ENCODE data around the gene MMP15. TPM values are rescaled to one million over a fixed set of nuclear protein-coding genes. Genes with fewer than 3 reads are reported as not detected.

Gene MMP15
- total RNA-seq, 1 experiment from 2014 or later: 1.3 TPM

- TF ChIP-seq, protein P1, sequence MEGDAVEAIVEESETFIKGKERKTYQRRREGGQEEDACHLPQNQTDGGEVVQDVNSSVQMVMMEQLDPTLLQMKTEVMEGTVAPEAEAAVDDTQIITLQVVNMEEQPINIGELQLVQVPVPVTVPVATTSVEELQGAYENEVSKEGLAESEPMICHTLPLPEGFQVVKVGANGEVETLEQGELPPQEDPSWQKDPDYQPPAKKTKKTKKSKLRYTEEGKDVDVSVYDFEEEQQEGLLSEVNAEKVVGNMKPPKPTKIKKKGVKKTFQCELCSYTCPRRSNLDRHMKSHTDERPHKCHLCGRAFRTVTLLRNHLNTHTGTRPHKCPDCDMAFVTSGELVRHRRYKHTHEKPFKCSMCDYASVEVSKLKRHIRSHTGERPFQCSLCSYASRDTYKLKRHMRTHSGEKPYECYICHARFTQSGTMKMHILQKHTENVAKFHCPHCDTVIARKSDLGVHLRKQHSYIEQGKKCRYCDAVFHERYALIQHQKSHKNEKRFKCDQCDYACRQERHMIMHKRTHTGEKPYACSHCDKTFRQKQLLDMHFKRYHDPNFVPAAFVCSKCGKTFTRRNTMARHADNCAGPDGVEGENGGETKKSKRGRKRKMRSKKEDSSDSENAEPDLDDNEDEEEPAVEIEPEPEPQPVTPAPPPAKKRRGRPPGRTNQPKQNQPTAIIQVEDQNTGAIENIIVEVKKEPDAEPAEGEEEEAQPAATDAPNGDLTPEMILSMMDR (IDR thresholded peaks at IDR 0.05; ENCODE audit: unreplicated experiment): no peak
- Mint-ChIP-seq H3K27me3 (ENCODE audit: insufficient read depth, unreplicated experiment) (no peaks in the 10 kb centered on the region), H3K36me3 (ENCODE audit: insufficient read depth, unreplicated experiment) (peaks cover 37% of the 10 kb centered on the region), H3K4me3 (ENCODE audit: unreplicated experiment) (no peak overlapping the region), H3K9me3 (ENCODE audit: unreplicated experiment) (no peaks in the 10 kb centered on the region), H3K4me1 (ENCODE audit: insufficient read depth, unreplicated experiment) (peaks cover 19% of the 10 kb centered on the region), H3K27ac (ENCODE audit: low read depth, unreplicated experiment) (no peak overlapping the region)
- POLR2A ChIA-PET: no interaction called here
- no peak for DNase-seq (ENCODE audit: unreplicated experiment)
- CTCF ChIA-PET: interaction anchor here (7.0 kb wide), 1 partner anchor 96 kb away, joined by 88 read pairs; no protein-coding TSS in a partner anchor
- intact Hi-C loops (cut with micrococcal nuclease): no loop called here
- no TSS peak for BruUV-seq (replicated peaks)
Measured at GRCh38 chr16:57996406-57997175, 29.0 kb upstream of the MMP15 start.

- Mint-ChIP-seq H3K27ac (ENCODE audit: low read depth, unreplicated experiment) (no peak overlapping the region), H3K4me3 (ENCODE audit: unreplicated experiment) (no peak overlapping the region), H3K4me1 (ENCODE audit: insufficient read depth, unreplicated experiment) (peaks cover 19% of the 10 kb centered on the region), H3K36me3 (ENCODE audit: insufficient read depth, unreplicated experiment) (peaks cover 38% of the 10 kb centered on the region), H3K27me3 (ENCODE audit: insufficient read depth, unreplicated experiment) (no peaks in the 10 kb centered on the region), H3K9me3 (ENCODE audit: unreplicated experiment) (no peaks in the 10 kb centered on the region)
- ChIA-PET POLR2A (interaction anchor here (2.1 kb wide), 1 partner anchor 8 kb away, joined by 6 read pairs; no protein-coding TSS in a partner anchor), CTCF (interaction anchor here (7.0 kb wide), 1 partner anchor 96 kb away, joined by 88 read pairs; no protein-coding TSS in a partner anchor)
- BruUV-seq (replicated peaks): no TSS peak
- intact Hi-C loops (cut with micrococcal nuclease): no loop called here
- no peak for DNase-seq (ENCODE audit: unreplicated experiment)
- TF ChIP-seq, protein P1 (IDR thresholded peaks at IDR 0.05; ENCODE audit: unreplicated experiment): no peak
Measured at GRCh38 chr16:57997176-57997527, 28.4 kb upstream of the MMP15 start.

DNA sequence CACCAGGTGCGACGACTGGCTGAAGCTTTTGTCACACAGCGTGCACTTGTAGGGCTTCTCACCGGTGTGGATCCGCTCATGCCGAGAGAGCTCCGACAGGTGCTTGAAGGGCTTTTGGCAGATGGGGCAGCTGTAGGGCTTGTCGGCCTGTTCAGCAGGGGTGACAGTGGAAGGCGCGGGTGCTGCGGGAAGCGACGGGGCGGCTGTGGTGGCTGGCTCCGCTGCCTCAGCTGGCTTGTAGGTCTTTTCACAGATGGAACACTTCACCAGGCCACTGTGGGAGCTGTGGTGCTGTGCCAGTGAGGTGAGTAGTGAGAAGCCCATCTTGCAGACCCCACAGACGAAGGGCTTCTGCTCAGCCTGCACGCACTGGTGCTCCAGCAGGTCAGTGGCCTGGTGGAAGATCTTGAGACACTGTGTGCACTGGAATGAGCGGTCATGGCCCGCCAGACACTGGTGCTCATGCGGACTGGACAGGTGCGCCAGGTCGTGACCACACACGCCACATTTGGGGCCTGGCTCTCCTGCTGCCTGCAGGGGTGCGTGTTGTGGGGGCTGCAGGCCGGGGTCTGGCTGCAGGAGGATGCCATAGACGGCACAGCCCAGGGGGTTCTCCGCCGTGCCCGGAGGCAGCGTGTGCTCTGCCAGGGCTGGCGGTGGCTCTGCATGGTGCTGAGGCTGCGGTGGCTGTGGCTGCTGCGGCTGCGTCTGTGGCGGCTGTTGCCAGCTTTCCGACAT lies 27.9 kb upstream of the MMP15 start:
- H3K4me3 Mint-ChIP-seq (ENCODE audit: unreplicated experiment): peak overlapping the region; percentile 68

More for the DNA sequence above, 27.9 kb upstream of the MMP15 start:
- BruUV-seq (replicated peaks): no TSS peak
- TF ChIP-seq, protein P1 (IDR thresholded peaks at IDR 0.05; ENCODE audit: unreplicated experiment): no peak
- Mint-ChIP-seq H3K9me3 (ENCODE audit: unreplicated experiment) (no peaks in the 10 kb centered on the region), H3K36me3 (ENCODE audit: insufficient read depth, unreplicated experiment) (peaks cover 42% of the 10 kb centered on the region), H3K27me3 (ENCODE audit: insufficient read depth, unreplicated experiment) (no peaks in the 10 kb centered on the region), H3K4me1 (ENCODE audit: insufficient read depth, unreplicated experiment) (peaks cover 19% of the 10 kb centered on the region), H3K27ac (ENCODE audit: low read depth, unreplicated experiment) (peak overlapping the region; percentile 1)
- ChIA-PET CTCF (interaction anchor here (0.6 to 7.0 kb wide), 4 partner anchors 9 to 97 kb away, joined by 4 to 88 read pairs (median 16); no protein-coding TSS in a partner anchor), POLR2A (interaction anchor here (2.1 to 3.7 kb wide), 2 partner anchors 9 to 96 kb away, joined by 6 to 13 read pairs; no protein-coding TSS in a partner anchor)
- DNase-seq (ENCODE audit: unreplicated experiment): no peak
- intact Hi-C loops (cut with micrococcal nuclease): no loop called here

Measured in MCF 10A (cell line).